ENCODE results near the gene TSNAXIP1. TPM values are rescaled to one million over a fixed set of nuclear protein-coding genes. Genes with fewer than 3 reads are reported as not detected.

The TSNAXIP1 gene
- total RNA-seq, 1 donor, result 1.8 TPM

GRCh38 chr16:67846320-67847063, 39.8 kb downstream of the TSNAXIP1 start, which contains the start of gene NUTF2:
TSS of gene NUTF2 (plus strand) at chr16:67846933. CDS start at chr16:67865131, 18,198 bp downstream.
- DNase-seq (ENCODE audit: insufficient read length, low spot score, missing footprints), result peak; percentile 99
- peak within 1 kb of the TSS; percentile 98 for H3K4me3 ChIP-seq (ENCODE audit: insufficient read depth, low read length)
- no peaks in the 10 kb centered on the region for H3K27me3 ChIP-seq (ENCODE audit: insufficient read depth, low read length)
- H3K4me2 ChIP-seq (ENCODE audit: insufficient read depth, low read length), result peak within 1 kb of the TSS; percentile 96
- peak within 1 kb of the TSS; percentile 82 for H2AFZ ChIP-seq (ENCODE audit: low read length)
- TF ChIP-seq, protein P1, sequence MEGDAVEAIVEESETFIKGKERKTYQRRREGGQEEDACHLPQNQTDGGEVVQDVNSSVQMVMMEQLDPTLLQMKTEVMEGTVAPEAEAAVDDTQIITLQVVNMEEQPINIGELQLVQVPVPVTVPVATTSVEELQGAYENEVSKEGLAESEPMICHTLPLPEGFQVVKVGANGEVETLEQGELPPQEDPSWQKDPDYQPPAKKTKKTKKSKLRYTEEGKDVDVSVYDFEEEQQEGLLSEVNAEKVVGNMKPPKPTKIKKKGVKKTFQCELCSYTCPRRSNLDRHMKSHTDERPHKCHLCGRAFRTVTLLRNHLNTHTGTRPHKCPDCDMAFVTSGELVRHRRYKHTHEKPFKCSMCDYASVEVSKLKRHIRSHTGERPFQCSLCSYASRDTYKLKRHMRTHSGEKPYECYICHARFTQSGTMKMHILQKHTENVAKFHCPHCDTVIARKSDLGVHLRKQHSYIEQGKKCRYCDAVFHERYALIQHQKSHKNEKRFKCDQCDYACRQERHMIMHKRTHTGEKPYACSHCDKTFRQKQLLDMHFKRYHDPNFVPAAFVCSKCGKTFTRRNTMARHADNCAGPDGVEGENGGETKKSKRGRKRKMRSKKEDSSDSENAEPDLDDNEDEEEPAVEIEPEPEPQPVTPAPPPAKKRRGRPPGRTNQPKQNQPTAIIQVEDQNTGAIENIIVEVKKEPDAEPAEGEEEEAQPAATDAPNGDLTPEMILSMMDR (IDR thresholded peaks at IDR 0.05; ENCODE audit: extremely low read depth, low read depth, low read length), result no peak
- H3K36me3 ChIP-seq (ENCODE audit: insufficient read depth, low read length), result peaks cover 7% of the 10 kb centered on the region
- peaks cover 42% of the 10 kb centered on the region for H3K4me1 ChIP-seq (ENCODE audit: insufficient read depth, low read length)
- peak within 1 kb of the TSS; percentile 86 for H3K27ac ChIP-seq (ENCODE audit: low read depth, low read length)
- H3K79me2 ChIP-seq (ENCODE audit: insufficient read depth, low read length), result peaks cover 78% of the 10 kb centered on the region
- H3K9me3 ChIP-seq (ENCODE audit: low read depth, low read length), result no peaks in the 10 kb centered on the region
- H4K20me1 ChIP-seq (ENCODE audit: insufficient read depth, low read length), result peaks cover 26% of the 10 kb centered on the region

GRCh38 chr16:67847064-67847861, 40.6 kb downstream of the TSNAXIP1 start, which contains the start of gene CENPT:
TSS of gene CENPT (minus strand) at chr16:67847693. CDS start at chr16:67833859, 13,834 bp downstream.
- Histone ChIP-seq H4K20me1 (ENCODE audit: insufficient read depth, low read length) (peaks cover 29% of the 10 kb centered on the region), H2AFZ (ENCODE audit: low read length) (peak within 1 kb of the TSS; percentile 82), H3K36me3 (ENCODE audit: insufficient read depth, low read length) (peaks cover 7% of the 10 kb centered on the region), H3K9me3 (ENCODE audit: low read depth, low read length) (no peaks in the 10 kb centered on the region), H3K27me3 (ENCODE audit: insufficient read depth, low read length) (no peaks in the 10 kb centered on the region), H3K4me3 (ENCODE audit: insufficient read depth, low read length) (peak within 1 kb of the TSS; percentile 98), H3K4me1 (ENCODE audit: insufficient read depth, low read length) (peaks cover 40% of the 10 kb centered on the region), H3K4me2 (ENCODE audit: insufficient read depth, low read length) (peak within 1 kb of the TSS; percentile 96), H3K79me2 (ENCODE audit: insufficient read depth, low read length) (peaks cover 86% of the 10 kb centered on the region), H3K27ac (ENCODE audit: low read depth, low read length) (peak within 1 kb of the TSS; percentile 86)
- peak; percentile 98 for DNase-seq (ENCODE audit: insufficient read length, low spot score, missing footprints)
- TF ChIP-seq, protein P1 (IDR thresholded peaks at IDR 0.05; ENCODE audit: extremely low read depth, low read depth, low read length), result no peak

DNA sequence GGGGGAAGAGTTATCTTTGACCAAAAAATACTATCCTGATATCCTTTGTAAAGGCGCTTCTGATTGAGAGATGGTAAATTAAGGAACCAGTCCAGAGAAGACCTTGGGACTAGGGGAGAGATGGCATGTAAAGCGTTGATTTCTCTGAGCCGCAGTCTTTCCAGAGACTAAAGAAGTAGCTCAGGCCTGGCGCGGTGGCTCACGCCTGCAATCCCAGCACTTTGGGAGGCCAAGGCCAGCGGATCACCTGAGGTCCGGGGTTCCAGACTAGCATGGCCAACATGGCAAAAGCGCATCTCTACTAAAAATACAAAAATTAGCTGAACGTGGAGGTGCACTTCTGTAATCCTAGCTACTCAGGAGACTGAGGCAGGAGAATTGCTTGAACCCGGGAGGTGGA, 41.4 kb downstream of the TSNAXIP1 start:
- Histone ChIP-seq H3K79me2 (ENCODE audit: insufficient read depth, low read length) (peaks cover 89% of the 10 kb centered on the region), H3K4me2 (ENCODE audit: insufficient read depth, low read length) (peak overlapping the region; percentile 96), H3K9me3 (ENCODE audit: low read depth, low read length) (no peaks in the 10 kb centered on the region), H3K27me3 (ENCODE audit: insufficient read depth, low read length) (no peaks in the 10 kb centered on the region), H3K4me1 (ENCODE audit: insufficient read depth, low read length) (peaks cover 37% of the 10 kb centered on the region), H4K20me1 (ENCODE audit: insufficient read depth, low read length) (peaks cover 31% of the 10 kb centered on the region), H3K4me3 (ENCODE audit: insufficient read depth, low read length) (peak overlapping the region; percentile 98), H3K36me3 (ENCODE audit: insufficient read depth, low read length) (peaks cover 7% of the 10 kb centered on the region), H2AFZ (ENCODE audit: low read length) (no peak overlapping the region), H3K27ac (ENCODE audit: low read depth, low read length) (peak overlapping the region; percentile 86)
- TF ChIP-seq, protein P1 (IDR thresholded peaks at IDR 0.05; ENCODE audit: extremely low read depth, low read depth, low read length), result no peak
- DNase-seq (ENCODE audit: insufficient read length, low spot score, missing footprints), result no peak

DNA sequence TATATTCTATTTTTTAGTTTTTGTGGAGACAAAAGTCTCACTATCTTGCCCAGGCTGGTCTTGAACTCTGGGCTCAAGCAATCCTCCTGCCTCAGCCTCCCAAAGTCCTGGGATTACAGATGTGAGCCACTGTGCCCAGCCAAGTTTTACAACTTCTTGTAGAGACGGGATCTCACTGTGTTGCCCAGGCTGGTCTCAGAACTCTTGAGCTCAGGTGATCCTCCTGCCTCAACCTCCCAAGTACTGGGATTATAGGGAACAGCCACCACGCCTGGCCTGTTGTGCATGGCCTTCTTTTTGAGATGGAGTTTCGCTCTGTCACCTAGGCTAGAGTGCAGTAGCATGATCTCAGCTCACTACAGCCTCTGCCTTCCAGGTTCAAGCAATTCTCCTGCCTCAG, 47.0 kb downstream of the TSNAXIP1 start:
- Histone ChIP-seq H3K79me2 (ENCODE audit: insufficient read depth, low read length) (peaks cover 94% of the 10 kb centered on the region), H3K4me1 (ENCODE audit: insufficient read depth, low read length) (peaks cover 17% of the 10 kb centered on the region), H4K20me1 (ENCODE audit: insufficient read depth, low read length) (peaks cover 62% of the 10 kb centered on the region), H3K4me3 (ENCODE audit: insufficient read depth, low read length) (no peak overlapping the region), H3K9me3 (ENCODE audit: low read depth, low read length) (no peaks in the 10 kb centered on the region), H3K27ac (ENCODE audit: low read depth, low read length) (no peak overlapping the region), H3K27me3 (ENCODE audit: insufficient read depth, low read length) (no peaks in the 10 kb centered on the region), H3K4me2 (ENCODE audit: insufficient read depth, low read length) (no peak overlapping the region), H3K36me3 (ENCODE audit: insufficient read depth, low read length) (peaks cover 7% of the 10 kb centered on the region), H2AFZ (ENCODE audit: low read length) (no peak overlapping the region)
- TF ChIP-seq, protein P1 (IDR thresholded peaks at IDR 0.05; ENCODE audit: extremely low read depth, low read depth, low read length), result no peak
- DNase-seq (ENCODE audit: insufficient read length, low spot score, missing footprints), result no peak
